Raji (cell line): ENCODE results near the gene USHBP1.

ENCODE experiments used
- POLR2A ChIP-seq: IDR thresholded peaks from 2 replicates; pipeline ENCODE4 v1.6.1; 2011; ENCODE audit warnings: low read depth, low read length, control low read depth; ENCODE audit not compliant: insufficient read depth

Gene USHBP1

DNA sequence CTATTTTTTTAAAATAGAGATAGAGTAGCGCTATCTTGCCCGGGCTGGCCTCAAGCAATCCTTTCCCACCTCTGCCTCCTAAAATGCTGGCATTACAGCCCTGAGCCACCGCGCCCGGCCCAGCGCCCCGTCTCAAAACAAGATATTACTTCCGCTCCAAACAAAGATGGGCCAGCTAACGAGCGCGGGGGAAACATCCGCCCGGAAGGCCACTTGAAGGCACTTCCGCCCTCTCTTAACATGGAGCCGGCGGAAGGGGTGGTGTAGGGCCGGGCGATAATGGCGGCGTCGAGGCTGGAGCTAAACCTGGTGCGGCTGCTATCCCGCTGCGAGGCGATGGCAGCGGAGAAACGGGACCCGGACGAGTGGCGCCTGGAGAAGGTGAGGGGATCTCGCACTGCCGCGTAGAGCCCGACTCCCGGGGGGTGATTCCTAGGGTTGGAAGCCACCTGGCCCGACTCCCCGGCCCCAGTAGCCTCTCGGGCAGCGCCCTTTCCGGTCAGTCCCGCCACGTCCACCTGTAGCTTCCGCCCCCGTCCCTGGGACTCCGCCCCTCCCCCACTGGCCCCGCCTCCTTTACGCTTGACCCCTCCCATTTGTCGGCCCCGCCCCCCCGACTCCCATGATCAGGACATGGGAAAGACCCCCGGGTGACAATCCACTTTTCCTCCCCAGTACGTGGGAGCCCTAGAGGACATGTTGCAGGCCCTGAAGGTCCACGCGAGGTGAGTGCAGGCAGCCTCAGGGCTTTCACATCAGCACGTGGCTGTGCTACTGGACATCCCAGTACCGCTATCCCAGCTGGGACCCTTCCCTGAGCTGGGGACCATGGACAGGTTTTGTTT is 49.2 kb downstream of the USHBP1 start, which contains the start of gene USE1:
Gene USE1 (plus strand): TSS at position 231 of the 845 bp plus-strand sequence. CDS start 49 bp downstream, at position 280.
- TF ChIP-seq POLR2A = peak; percentile 73

DNA sequence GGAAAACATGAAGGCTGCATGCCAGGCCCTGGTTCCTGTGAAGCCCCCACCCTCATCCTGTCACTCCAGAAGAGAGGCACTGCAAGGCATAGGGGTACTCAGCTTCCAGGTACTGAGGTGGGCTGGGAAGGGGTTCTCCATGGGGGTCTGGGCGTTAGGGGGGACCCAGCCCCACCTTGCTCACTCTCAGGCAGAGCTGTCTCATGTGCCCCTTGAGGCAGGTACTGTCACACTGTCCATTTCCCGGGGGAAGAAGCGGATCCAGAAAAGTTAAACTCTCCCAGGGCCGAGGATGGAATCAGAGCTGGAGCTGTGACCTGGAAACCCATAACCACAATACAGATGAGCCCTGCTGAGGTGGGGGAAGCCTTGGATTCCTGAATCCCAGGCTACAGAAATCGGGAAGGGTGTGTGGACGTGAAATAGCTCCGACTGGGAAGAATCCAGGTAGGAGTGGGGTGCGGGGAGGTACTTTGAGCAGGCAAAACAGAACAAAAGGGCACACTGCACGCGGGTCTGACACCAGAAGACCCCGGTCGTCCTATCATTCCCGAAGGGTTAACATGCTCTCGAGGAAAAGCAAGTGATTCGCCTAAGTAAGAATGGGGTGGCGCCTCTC is 49.9 kb downstream of the USHBP1 start:
- TF ChIP-seq POLR2A = no peak

DNA sequence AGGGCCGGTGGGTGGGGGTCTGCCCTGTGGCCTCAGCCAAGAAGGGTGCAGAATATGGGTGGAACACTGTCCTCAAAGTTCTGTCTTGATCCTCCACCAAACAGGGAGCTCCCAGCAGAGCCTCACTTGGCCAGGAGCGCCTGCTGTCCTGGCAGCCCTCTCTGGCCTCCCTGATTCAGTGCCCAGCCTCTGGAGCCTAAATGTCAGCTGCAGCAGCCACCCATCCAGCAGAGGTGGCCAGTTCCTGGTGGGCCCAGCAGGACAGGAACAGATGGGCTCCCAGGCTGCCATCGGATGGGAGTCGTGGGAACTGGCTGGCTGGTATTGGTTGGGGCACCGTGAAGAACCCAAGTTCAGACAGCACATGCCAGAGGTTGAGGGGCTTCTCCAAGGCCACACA is 51.2 kb downstream of the USHBP1 start:
- TF ChIP-seq POLR2A = no peak

- TF ChIP-seq POLR2A = no peak
Observed at GRCh38 chr19:17211547-17212446, 52.7 kb downstream of the USHBP1 start.

DNA sequence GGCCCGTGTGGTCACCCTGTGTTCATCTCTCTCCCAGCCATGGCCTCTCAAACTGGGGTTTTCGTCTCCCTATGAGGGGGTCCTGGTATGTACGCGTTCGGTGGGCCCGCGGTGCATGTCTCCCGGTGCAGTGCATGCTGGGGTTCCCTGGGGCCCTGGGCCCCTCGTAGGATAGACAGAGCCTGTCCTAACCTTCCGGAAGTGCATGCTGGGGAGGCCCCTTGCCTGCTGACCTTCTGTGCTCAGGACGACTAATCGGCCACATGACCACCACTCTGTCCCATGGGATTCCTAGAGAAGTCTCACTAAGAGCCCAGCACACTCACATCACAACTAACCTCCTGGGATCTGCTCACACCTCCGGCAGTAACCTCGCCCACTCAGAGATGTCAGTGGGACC is 54.2 kb downstream of the USHBP1 start:
- no peak for TF ChIP-seq POLR2A

GRCh38 chr19:17209126-17210036 is 55.2 kb downstream of the USHBP1 start:
- TF ChIP-seq POLR2A = no peak

GRCh38 chr19:17206736-17207581 is 57.6 kb downstream of the USHBP1 start:
- no peak for TF ChIP-seq POLR2A

GRCh38 chr19:17205237-17206140 is 59.1 kb downstream of the USHBP1 start:
- no peak for TF ChIP-seq POLR2A

DNA sequence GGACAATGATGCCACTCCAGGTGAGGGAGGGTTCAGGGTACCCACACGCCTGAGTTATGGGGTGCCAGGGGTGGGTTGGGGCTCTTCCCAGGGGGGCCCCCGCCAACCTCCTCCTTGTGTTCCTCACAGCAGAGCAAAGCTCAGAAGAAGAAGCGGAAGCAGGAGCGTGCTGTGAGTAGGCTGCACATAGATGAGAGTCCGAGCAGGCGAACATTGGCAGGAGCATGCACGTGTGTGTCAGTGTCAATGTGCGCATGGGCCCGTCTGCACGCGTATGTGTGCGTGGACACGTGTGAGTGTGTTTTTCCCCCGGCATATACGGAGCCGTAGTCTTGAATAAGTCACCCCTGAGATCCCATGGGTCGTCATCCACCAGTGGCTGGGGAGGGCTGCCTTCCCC is 61.8 kb downstream of the USHBP1 start:
- TF ChIP-seq POLR2A = no peak

GRCh38 chr19:17202249-17202648 is 62.3 kb downstream of the USHBP1 start:
- TF ChIP-seq POLR2A = no peak

DNA sequence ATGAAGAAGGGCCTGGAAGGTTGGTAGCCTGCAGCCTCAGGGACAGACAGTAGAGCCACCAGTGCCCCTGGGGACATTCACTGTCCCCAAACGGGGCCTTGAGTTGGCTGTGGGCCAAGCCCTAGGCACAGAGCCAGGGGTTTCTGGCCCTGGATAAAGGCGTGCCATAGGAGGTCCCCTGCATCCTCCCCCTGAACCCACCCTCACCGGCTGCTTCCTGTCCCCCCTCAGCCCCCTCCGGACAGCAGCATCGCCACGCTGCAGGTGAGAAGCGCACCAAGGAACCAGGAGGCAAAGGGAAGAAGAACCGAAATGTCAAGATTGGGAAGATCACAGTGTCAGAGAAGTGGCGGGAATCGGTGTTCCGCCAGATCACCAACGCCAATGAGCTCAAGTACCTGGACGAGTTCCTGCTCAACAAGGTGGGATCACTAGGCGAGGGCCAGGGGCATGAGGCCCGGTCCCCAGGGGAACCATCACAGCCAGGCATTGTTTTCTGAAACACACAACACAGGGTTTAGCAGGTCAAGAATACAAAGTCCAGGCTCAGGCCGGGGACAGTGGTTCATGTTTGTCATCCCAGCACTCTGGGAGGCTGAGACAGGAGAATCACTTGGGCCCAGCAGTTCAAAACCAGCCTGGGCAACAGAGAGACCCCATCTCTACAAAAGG is 64.0 kb downstream of the USHBP1 start:
- no peak for TF ChIP-seq POLR2A
